RWPE2 (cell line): ENCODE data around the gene ZNF543.

Experiments
- ATAC-seq: fragments of 200-7000 bp; cut with Tn5 transposase; 3 replicates; pipeline ENCODE4 v1.9.1; 2021; ENCODE audit warnings: low read depth
- DNase-seq: peaks from one replicate; pipeline ENCODE4 v3.0.0-alpha.2; 2020; ENCODE audit warnings: low spot score
- H3K27ac ChIP-seq: fragments of 450-650 bp; 2 replicates; pipeline ENCODE4 v1.5.1; 2017; ENCODE audit warnings: mild to moderate bottlenecking; ENCODE audit not compliant: poor library complexity, severe bottlenecking
- H3K27me3 ChIP-seq: fragments of 250-450 bp; sonication (Bioruptor Pico); 2 replicates; pipeline ENCODE4 v1.5.1; 2021; ENCODE audit warnings: mild to moderate bottlenecking, moderate library complexity; ENCODE audit not compliant: insufficient read depth, poor library complexity, severe bottlenecking
- H3K36me3 ChIP-seq: fragments of 250-450 bp; sonication (Bioruptor Pico); 2 replicates; pipeline ENCODE4 v1.5.1; 2020; ENCODE audit warnings: low read depth, mild to moderate bottlenecking, moderate library complexity
- H3K4me1 ChIP-seq: fragments of 250-450 bp; sonication (Bioruptor Pico); 2 replicates; pipeline ENCODE4 v1.5.1; 2021; ENCODE audit warnings: mild to moderate bottlenecking, moderate library complexity; ENCODE audit not compliant: insufficient read depth, poor library complexity, severe bottlenecking
- H3K4me3 ChIP-seq: fragments of 250-450 bp; sonication (Bioruptor Pico); 2 replicates; pipeline ENCODE4 v1.5.1; 2021; ENCODE audit warnings: mild to moderate bottlenecking, moderate library complexity; ENCODE audit not compliant: severe bottlenecking
- H3K9me3 ChIP-seq: fragments of 250-450 bp; sonication (Bioruptor Pico); 2 replicates; pipeline ENCODE4 v1.5.1; 2021; ENCODE audit warnings: mild to moderate bottlenecking, moderate library complexity; ENCODE audit not compliant: severe bottlenecking
- TF ChIP-seq, protein P1 (sequence below): fragments of 450-650 bp; IDR thresholded peaks from one replicate; pipeline ENCODE4 v1.5.1; 2017; ENCODE audit warnings: mild to moderate bottlenecking, moderate library complexity; ENCODE audit not compliant: poor library complexity, severe bottlenecking

Gene ZNF543

DNA sequence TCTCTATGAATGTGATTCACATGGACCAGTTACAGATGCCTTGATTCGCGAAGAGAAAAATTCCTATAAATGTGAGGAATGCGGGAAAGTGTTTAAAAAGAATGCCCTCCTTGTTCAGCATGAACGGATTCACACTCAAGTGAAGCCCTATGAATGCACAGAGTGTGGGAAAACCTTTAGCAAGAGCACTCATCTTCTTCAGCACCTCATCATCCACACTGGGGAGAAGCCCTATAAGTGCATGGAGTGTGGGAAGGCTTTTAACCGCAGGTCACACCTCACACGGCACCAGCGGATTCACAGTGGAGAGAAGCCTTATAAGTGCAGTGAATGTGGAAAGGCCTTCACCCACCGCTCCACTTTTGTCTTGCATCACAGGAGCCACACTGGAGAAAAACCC lies 7.7 kb downstream of the ZNF543 start:
- Histone ChIP-seq H3K27me3 (no peaks in the 10 kb centered on the region), H3K27ac (no peak overlapping the region), H3K9me3 (no peaks in the 10 kb centered on the region), H3K4me3 (no peak overlapping the region), H3K36me3 (peaks cover 64% of the 10 kb centered on the region), H3K4me1 (no peaks in the 10 kb centered on the region)
- TF ChIP-seq, protein P1, sequence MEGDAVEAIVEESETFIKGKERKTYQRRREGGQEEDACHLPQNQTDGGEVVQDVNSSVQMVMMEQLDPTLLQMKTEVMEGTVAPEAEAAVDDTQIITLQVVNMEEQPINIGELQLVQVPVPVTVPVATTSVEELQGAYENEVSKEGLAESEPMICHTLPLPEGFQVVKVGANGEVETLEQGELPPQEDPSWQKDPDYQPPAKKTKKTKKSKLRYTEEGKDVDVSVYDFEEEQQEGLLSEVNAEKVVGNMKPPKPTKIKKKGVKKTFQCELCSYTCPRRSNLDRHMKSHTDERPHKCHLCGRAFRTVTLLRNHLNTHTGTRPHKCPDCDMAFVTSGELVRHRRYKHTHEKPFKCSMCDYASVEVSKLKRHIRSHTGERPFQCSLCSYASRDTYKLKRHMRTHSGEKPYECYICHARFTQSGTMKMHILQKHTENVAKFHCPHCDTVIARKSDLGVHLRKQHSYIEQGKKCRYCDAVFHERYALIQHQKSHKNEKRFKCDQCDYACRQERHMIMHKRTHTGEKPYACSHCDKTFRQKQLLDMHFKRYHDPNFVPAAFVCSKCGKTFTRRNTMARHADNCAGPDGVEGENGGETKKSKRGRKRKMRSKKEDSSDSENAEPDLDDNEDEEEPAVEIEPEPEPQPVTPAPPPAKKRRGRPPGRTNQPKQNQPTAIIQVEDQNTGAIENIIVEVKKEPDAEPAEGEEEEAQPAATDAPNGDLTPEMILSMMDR, result no peak
- ATAC-seq, result no peak
- no peak for DNase-seq

DNA sequence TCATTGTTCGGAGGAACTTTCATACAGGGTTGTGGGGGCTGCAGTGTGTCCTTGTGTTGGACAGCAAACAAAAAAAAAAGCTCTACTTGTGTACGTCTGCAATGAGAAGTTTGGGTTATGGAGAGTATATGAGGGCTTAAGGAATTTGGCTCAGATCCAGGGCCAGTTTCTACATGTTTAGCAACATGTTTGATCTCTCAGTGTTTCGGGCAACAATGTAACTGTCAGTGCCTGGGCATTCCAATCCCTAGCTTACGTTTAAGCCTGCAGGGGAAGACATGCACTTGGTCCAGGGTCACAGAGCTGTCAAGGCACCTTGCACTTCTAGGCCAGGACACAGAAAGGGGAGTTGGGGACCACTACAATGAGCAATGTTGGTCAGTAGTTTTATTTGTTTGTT lies 13.9 kb downstream of the ZNF543 start:
- TF ChIP-seq, protein P1, result no peak
- H3K9me3 ChIP-seq, result no peaks in the 10 kb centered on the region
- peak overlapping the region; percentile 20 for H3K27ac ChIP-seq
- H3K36me3 ChIP-seq, result peaks cover 10% of the 10 kb centered on the region
- peaks cover 11% of the 10 kb centered on the region for H3K4me1 ChIP-seq
- DNase-seq (peak; percentile 73), ATAC-seq (peak; percentile 95)
- H3K4me3 ChIP-seq, result no peak overlapping the region
- H3K27me3 ChIP-seq, result no peaks in the 10 kb centered on the region

DNA sequence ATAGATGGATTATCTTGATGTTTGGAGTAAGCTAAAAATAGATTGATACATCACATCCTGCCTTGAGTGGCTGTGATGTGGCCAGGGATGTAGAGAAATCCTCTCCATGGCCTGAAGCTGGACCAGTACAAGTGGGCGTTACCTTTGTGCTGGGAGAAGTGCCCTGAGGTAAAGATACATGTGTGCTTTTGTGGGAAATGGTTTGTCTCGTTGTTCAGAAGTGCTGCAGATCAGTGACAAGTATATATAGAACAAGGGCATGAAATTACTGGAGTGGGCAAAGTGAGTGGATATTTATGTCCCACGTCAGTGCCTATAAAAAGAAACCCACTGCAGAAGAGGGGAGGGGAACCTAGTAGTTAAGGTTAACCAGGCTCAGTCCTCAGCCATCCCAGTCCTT lies 18.6 kb downstream of the ZNF543 start:
- no peak for DNase-seq
- Histone ChIP-seq H3K36me3 (no peaks in the 10 kb centered on the region), H3K4me1 (peaks cover 10% of the 10 kb centered on the region), H3K4me3 (no peak overlapping the region), H3K27me3 (no peaks in the 10 kb centered on the region), H3K27ac (no peak overlapping the region), H3K9me3 (no peaks in the 10 kb centered on the region)
- TF ChIP-seq, protein P1, result no peak
- ATAC-seq, result no peak

GRCh38 chr19:57342582-57342981 lies 22.3 kb downstream of the ZNF543 start:
- Histone ChIP-seq H3K27ac (no peak overlapping the region), H3K36me3 (no peaks in the 10 kb centered on the region), H3K4me3 (no peak overlapping the region), H3K9me3 (no peaks in the 10 kb centered on the region), H3K4me1 (no peaks in the 10 kb centered on the region), H3K27me3 (no peaks in the 10 kb centered on the region)
- TF ChIP-seq, protein P1, result no peak
- ATAC-seq (no peak), DNase-seq (no peak)

GRCh38 chr19:57348136-57348535 lies 27.9 kb downstream of the ZNF543 start:
- no peak overlapping the region for H3K27ac ChIP-seq
- H3K36me3 ChIP-seq, result peaks cover 1% of the 10 kb centered on the region
- H3K27me3 ChIP-seq, result no peaks in the 10 kb centered on the region
- TF ChIP-seq, protein P1, result no peak
- ATAC-seq (no peak), DNase-seq (no peak)
- H3K4me3 ChIP-seq, result no peak overlapping the region
- H3K9me3 ChIP-seq, result no peaks in the 10 kb centered on the region
- H3K4me1 ChIP-seq, result peaks cover 5% of the 10 kb centered on the region
